HEK293T (cell line): Measurements from ENCODE around the gene KLK14.

Source experiments
- CTCF ChIA-PET: fragments of 350-600 bp; formaldehyde crosslinking; extraction: SDS; loops from one replicate; lab custom pipeline; 2021; ENCODE audit warnings: antibody characterized with exemption, inconsistent platforms; lab: Yijun Ruan, JAX
- POLR2A ChIA-PET: fragments of 350-600 bp; formaldehyde crosslinking; extraction: SDS; loops from one replicate; lab custom pipeline; 2020; ENCODE audit warnings: antibody characterized with exemption, inconsistent platforms; lab: Yijun Ruan, JAX
- DNase-seq: peaks from one replicate; pipeline ENCODE4 v3.0.0; 2012; ENCODE audit warnings: mixed read lengths; ENCODE audit errors: extremely low spot score
- ARNT ChIP-seq: fragments of 450-650 bp; IDR thresholded peaks from 2 replicates; pipeline ENCODE4 v1.6.1; 2017; ENCODE audit warnings: mild to moderate bottlenecking
- BHLHE40 ChIP-seq: fragments of 450-650 bp; IDR thresholded peaks from 2 replicates; pipeline ENCODE4 v1.6.1; 2016; ENCODE audit warnings: mild to moderate bottlenecking, moderate library complexity, borderline replicate concordance
- CTBP1 ChIP-seq: fragments of 450-650 bp; IDR thresholded peaks from 2 replicates; pipeline ENCODE4 v1.6.1; 2016; ENCODE audit warnings: borderline replicate concordance
- ELF4 ChIP-seq: fragments of 450-650 bp; IDR thresholded peaks from 2 replicates; pipeline ENCODE4 v1.6.1; 2017; ENCODE audit warnings: antibody characterized with exemption
- FOXA1 ChIP-seq: fragments of 450-650 bp; IDR thresholded peaks from 2 replicates; pipeline ENCODE4 v1.6.1; 2016; ENCODE audit warnings: mild to moderate bottlenecking
- FOXK2 ChIP-seq: fragments of 450-650 bp; IDR thresholded peaks from 2 replicates; pipeline ENCODE4 v1.6.1; 2016; ENCODE audit warnings: mild to moderate bottlenecking
- FOXM1 ChIP-seq: fragments of 450-650 bp; IDR thresholded peaks from 2 replicates; pipeline ENCODE4 v1.6.1; 2017; ENCODE audit warnings: mild to moderate bottlenecking, borderline replicate concordance
- HDGF ChIP-seq: fragments of 450-650 bp; IDR thresholded peaks from 2 replicates; pipeline ENCODE4 v1.6.1; 2017; ENCODE audit warnings: antibody characterized with exemption, borderline replicate concordance
- L3MBTL2 ChIP-seq: fragments of 450-650 bp; conservative IDR thresholded peaks from 2 replicates; pipeline ENCODE4 v1.6.1; 2016; ENCODE audit warnings: mild to moderate bottlenecking
- LEF1 ChIP-seq: fragments of 450-650 bp; IDR thresholded peaks from 2 replicates; pipeline ENCODE4 v1.6.1; 2017; ENCODE audit warnings: mild to moderate bottlenecking, borderline replicate concordance
- NFRKB ChIP-seq: fragments of 450-650 bp; IDR thresholded peaks from 2 replicates; pipeline ENCODE4 v1.6.1; 2016; ENCODE audit warnings: mild to moderate bottlenecking, moderate library complexity
- PKNOX1 ChIP-seq: fragments of 450-650 bp; IDR thresholded peaks from 2 replicates; pipeline ENCODE4 v1.6.1; 2016
- SP1 ChIP-seq: fragments of 450-650 bp; IDR thresholded peaks from 2 replicates; pipeline ENCODE4 v1.6.1; 2017
- SUZ12 ChIP-seq: fragments of 450-650 bp; IDR thresholded peaks from 2 replicates; pipeline ENCODE4 v1.6.1; 2016; ENCODE audit warnings: mild to moderate bottlenecking
- TARDBP ChIP-seq: fragments of 450-650 bp; IDR thresholded peaks from 2 replicates; pipeline ENCODE4 v1.6.1; 2016
- ZNF384 ChIP-seq: fragments of 450-650 bp; IDR thresholded peaks from 2 replicates; pipeline ENCODE4 v1.6.1; 2016

KLK14 gene

GRCh38 chr19:51055866-51056265, 26.8 kb downstream of the KLK14 start:
- ChIA-PET CTCF (no interaction called here), POLR2A (no interaction called here)

GRCh38 chr19:51047031-51047335, 35.7 kb downstream of the KLK14 start:
- DNase-seq, result no peak
- TF ChIP-seq LEF1, result no peak
- no peak for TF ChIP-seq FOXM1
- TF ChIP-seq ELF4, result no peak
- no peak for TF ChIP-seq TARDBP
- no peak for TF ChIP-seq SP1
- no peak for TF ChIP-seq ZNF384
- TF ChIP-seq ARNT, result no peak
- TF ChIP-seq L3MBTL2, result no peak
- no peak for TF ChIP-seq NFRKB
- no peak for TF ChIP-seq CTBP1
- TF ChIP-seq FOXA1, result no peak
- TF ChIP-seq PKNOX1, result no peak
- POLR2A ChIA-PET, result no interaction called here
- CTCF ChIA-PET, result no interaction called here

More at GRCh38 chr19:51055866-51056265, 26.8 kb downstream of the KLK14 start:
- no peak for DNase-seq
- no peak for TF ChIP-seq CTBP1
- TF ChIP-seq FOXK2, result no peak
- TF ChIP-seq L3MBTL2, result no peak
- TF ChIP-seq FOXA1, result no peak
- TF ChIP-seq PKNOX1, result no peak

- no peak for DNase-seq
- ChIA-PET POLR2A (no interaction called here), CTCF (no interaction called here)
- no peak for TF ChIP-seq ARNT
- no peak for TF ChIP-seq BHLHE40
- TF ChIP-seq ELF4, result no peak
- no peak for TF ChIP-seq TARDBP
- TF ChIP-seq CTBP1, result no peak
- TF ChIP-seq L3MBTL2, result no peak
- TF ChIP-seq FOXK2, result no peak
- no peak for TF ChIP-seq SUZ12
- TF ChIP-seq HDGF, result no peak
- TF ChIP-seq FOXM1, result no peak
Observed at GRCh38 chr19:51044327-51044726, 38.4 kb downstream of the KLK14 start.

GRCh38 chr19:51043497-51043896, 39.2 kb downstream of the KLK14 start:
- no peak for DNase-seq
- CTCF ChIA-PET, result interaction anchor here (0.6 to 0.9 kb wide), 2 partner anchors 22 to 113 kb away, joined by 3 read pairs; no protein-coding TSS in a partner anchor
- TF ChIP-seq LEF1 (no peak), TARDBP (no peak)
- POLR2A ChIA-PET, result no interaction called here

DNA sequence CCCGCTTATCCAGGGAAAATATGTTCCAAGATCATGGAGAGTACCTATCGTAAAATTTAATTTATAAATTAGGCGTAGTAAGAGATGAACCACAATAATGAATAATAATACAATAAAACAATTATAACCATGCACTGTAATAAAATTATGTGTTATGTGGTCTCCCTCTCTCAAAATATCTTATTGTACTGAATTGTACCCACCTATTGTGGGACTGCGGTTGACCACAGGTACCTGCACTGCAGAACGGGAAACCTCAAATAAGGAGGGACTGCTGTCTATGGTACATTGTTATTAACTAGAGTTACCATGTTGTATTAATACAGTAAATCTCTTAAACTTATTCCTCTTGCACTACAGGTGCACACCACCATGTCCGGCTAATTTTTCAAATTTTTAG, 42.5 kb downstream of the KLK14 start:
- no peak for DNase-seq
- no peak for TF ChIP-seq PKNOX1
- no peak for TF ChIP-seq FOXK2
- TF ChIP-seq LEF1, result no peak
- TF ChIP-seq NFRKB, result no peak
- no peak for TF ChIP-seq TARDBP
- TF ChIP-seq ELF4, result no peak
- no peak for TF ChIP-seq SUZ12
- no peak for TF ChIP-seq L3MBTL2
- no peak for TF ChIP-seq HDGF
- TF ChIP-seq SP1, result no peak
- no peak for TF ChIP-seq FOXA1
- no peak for TF ChIP-seq BHLHE40
- TF ChIP-seq FOXM1, result no peak
- TF ChIP-seq ARNT, result no peak
- TF ChIP-seq ZNF384, result no peak
- no peak for TF ChIP-seq CTBP1
- ChIA-PET POLR2A (no interaction called here), CTCF (no interaction called here)

DNA sequence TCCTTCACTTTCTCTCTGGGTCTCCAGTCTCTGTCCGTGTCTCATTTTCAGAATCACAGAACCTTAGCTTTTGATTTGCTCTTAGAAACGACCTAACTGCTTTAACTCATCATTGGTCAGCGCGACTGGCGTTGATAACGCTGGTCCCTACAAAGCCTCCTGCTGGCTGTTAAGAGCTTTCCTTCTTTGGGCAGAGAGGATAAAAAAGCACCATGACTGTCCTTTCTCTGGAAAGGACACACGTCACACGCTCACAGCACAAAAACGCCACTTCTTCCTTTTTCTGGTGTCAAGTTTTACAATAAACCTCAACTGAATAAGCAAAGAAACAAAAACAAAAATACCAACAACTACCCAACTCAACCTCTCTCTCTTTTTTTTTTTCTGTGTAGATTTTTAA, 46.2 kb downstream of the KLK14 start:
- DNase-seq, result no peak
- ChIA-PET POLR2A (no interaction called here), CTCF (interaction anchor here (0.9 kb wide), 1 partner anchor 15 kb away, joined by 3 read pairs; no protein-coding TSS in a partner anchor)
- TF ChIP-seq SP1 (no peak), NFRKB (no peak), CTBP1 (no peak), ZNF384 (no peak), FOXA1 (no peak), SUZ12 (no peak), FOXK2 (no peak), ELF4 (no peak), TARDBP (no peak), LEF1 (no peak), FOXM1 (no peak), PKNOX1 (no peak), L3MBTL2 (no peak), ARNT (no peak), BHLHE40 (no peak), HDGF (no peak)

- CTCF ChIA-PET, result no interaction called here
- POLR2A ChIA-PET, result no interaction called here
- DNase-seq, result no peak
- TF ChIP-seq CTBP1 (no peak), SUZ12 (no peak), PKNOX1 (no peak), ELF4 (no peak), BHLHE40 (no peak), L3MBTL2 (no peak), ZNF384 (no peak), LEF1 (no peak), FOXA1 (no peak)
Observed at GRCh38 chr19:51034704-51035103, 48.0 kb downstream of the KLK14 start, which contains the start of gene KLK12. Gene KLK12, minus strand, starts transcription at chr19:51035002. Its CDS starts 381 bp downstream, at chr19:51034621.
